ELR (cell line): ENCODE data around the gene TULP4.

Source experiments
- DNase-seq: peaks from one replicate; pipeline ENCODE4 v3.0.0-alpha.2; 2015; ENCODE audit warnings: low read depth

Gene TULP4

GRCh38 chr6:158419339-158419909 is 107.2 kb downstream of the TULP4 start:
- no peak for DNase-seq

- no peak for DNase-seq
Measured at GRCh38 chr6:158421381-158421780, 109.1 kb downstream of the TULP4 start.

GRCh38 chr6:158422629-158423238 is 110.5 kb downstream of the TULP4 start:
- DNase-seq, result no peak

GRCh38 chr6:158431036-158431435 is 118.8 kb downstream of the TULP4 start:
- DNase-seq, result no peak

GRCh38 chr6:158431560-158431959 is 119.3 kb downstream of the TULP4 start:
- DNase-seq, result no peak

- DNase-seq, result no peak
Measured at GRCh38 chr6:158437571-158437970, 125.3 kb downstream of the TULP4 start.

GRCh38 chr6:158438226-158438625 is 126.0 kb downstream of the TULP4 start:
- DNase-seq, result no peak

- no peak for DNase-seq
Measured at GRCh38 chr6:158439255-158439654, 127.0 kb downstream of the TULP4 start.

GRCh38 chr6:158441716-158442215 is 129.5 kb downstream of the TULP4 start:
- no peak for DNase-seq

- DNase-seq, result no peak
Measured at GRCh38 chr6:158442306-158442705, 130.0 kb downstream of the TULP4 start.

GRCh38 chr6:158445426-158446085 is 133.3 kb downstream of the TULP4 start:
- no peak for DNase-seq

GRCh38 chr6:158448856-158449255 is 136.6 kb downstream of the TULP4 start:
- DNase-seq, result no peak

GRCh38 chr6:158452191-158452590 is 139.9 kb downstream of the TULP4 start:
- no peak for DNase-seq

- DNase-seq, result no peak
Measured at GRCh38 chr6:158457131-158457530, 144.9 kb downstream of the TULP4 start.

GRCh38 chr6:158457616-158458278 is 145.5 kb downstream of the TULP4 start:
- DNase-seq, result peak; percentile 69

- no peak for DNase-seq
Measured at GRCh38 chr6:158459726-158460125, 147.5 kb downstream of the TULP4 start.

- peak; percentile 79 for DNase-seq
Measured at GRCh38 chr6:158460602-158461169, 148.4 kb downstream of the TULP4 start.

GRCh38 chr6:158461954-158462353 is 149.7 kb downstream of the TULP4 start:
- DNase-seq, result no peak

- no peak for DNase-seq
Measured at GRCh38 chr6:158464483-158464882, 152.2 kb downstream of the TULP4 start.

GRCh38 chr6:158465257-158465656 is 153.0 kb downstream of the TULP4 start:
- no peak for DNase-seq

GRCh38 chr6:158465747-158466146 is 153.5 kb downstream of the TULP4 start:
- DNase-seq, result no peak

GRCh38 chr6:158467923-158468322 is 155.7 kb downstream of the TULP4 start:
- no peak for DNase-seq

GRCh38 chr6:158468666-158469065 is 156.4 kb downstream of the TULP4 start:
- peak; percentile 53 for DNase-seq
